Activated effector memory CD4-positive, alpha-beta T cell treated with Interleukin-2 at 50 U/mL for 16 hours (primary cell): ENCODE measurements around the gene PODXL.
"Not testable (repeated sequence)": the region's sequence is repeated elsewhere in the genome, so short reads cannot be mapped to it uniquely, and the experiment has no call there.

Source experiments
- DNase-seq: peaks from one replicate; pipeline ENCODE4 v3.0.0-alpha.2; 2020

The PODXL gene

GRCh38 chr7:131507592-131508331 lies 48.7 kb downstream of the PODXL start:
- peak; percentile 66 for DNase-seq

GRCh38 chr7:131506597-131506996 lies 49.8 kb downstream of the PODXL start:
- DNase-seq, result no peak

GRCh38 chr7:131505636-131506557 lies 50.5 kb downstream of the PODXL start:
- DNase-seq, result no peak

GRCh38 chr7:131505037-131505620 lies 51.3 kb downstream of the PODXL start:
- DNase-seq, result not testable (repeated sequence)

GRCh38 chr7:131504157-131504899 lies 52.1 kb downstream of the PODXL start:
- no peak for DNase-seq

DNA sequence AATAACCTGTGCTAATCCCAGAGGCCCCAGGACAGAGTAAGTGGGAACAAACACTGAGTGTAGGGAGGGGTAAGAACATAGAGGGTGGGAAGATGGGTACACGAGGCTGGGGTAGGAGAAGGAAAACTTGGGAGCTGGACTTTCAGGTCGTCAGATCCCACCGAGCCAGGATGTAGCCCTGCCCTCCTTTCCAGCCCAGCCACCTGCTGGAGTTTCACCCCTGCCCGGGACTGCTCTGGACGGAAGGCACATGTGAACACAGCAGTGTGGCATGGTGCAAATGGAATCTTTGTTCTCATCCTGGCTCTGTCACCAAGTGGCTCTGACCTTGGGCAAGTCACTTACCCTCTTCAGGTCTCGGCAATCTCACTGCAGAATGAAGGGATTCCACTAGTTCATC lies 52.8 kb downstream of the PODXL start:
- DNase-seq, result no peak

DNA sequence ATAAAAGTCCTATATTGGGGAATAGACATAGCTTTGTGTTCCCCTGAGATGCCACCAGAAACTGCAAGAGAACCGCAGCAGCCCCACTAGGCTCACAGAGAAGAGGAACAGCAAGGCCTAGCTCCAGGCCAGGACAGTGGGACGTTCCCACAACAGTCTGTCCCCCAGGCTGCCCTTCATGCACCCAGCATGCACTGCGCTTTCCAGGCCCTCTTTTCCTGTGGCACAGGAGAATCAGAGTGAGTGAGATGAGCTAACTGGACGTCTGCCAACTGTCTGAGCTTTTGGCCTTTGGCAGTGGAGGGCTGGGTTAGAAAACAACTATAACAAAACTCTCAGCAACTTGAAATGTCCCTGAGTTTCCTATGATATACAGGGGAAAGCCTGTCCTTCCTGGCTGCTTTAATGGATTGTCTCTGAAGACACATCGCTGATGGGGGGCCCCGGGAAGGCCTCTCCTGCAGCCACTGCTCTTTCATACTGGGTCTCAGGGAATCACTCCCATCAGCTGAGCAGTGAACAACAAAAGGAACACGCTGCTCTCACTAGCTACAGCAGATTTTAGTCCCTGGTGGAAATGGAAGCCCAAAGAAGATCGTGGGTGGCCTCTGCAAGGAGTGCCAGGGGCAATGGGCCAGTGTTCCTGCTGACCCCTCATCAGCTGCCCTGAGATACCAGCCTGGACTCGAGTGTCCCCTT lies 53.5 kb downstream of the PODXL start:
- DNase-seq, result no peak

DNA sequence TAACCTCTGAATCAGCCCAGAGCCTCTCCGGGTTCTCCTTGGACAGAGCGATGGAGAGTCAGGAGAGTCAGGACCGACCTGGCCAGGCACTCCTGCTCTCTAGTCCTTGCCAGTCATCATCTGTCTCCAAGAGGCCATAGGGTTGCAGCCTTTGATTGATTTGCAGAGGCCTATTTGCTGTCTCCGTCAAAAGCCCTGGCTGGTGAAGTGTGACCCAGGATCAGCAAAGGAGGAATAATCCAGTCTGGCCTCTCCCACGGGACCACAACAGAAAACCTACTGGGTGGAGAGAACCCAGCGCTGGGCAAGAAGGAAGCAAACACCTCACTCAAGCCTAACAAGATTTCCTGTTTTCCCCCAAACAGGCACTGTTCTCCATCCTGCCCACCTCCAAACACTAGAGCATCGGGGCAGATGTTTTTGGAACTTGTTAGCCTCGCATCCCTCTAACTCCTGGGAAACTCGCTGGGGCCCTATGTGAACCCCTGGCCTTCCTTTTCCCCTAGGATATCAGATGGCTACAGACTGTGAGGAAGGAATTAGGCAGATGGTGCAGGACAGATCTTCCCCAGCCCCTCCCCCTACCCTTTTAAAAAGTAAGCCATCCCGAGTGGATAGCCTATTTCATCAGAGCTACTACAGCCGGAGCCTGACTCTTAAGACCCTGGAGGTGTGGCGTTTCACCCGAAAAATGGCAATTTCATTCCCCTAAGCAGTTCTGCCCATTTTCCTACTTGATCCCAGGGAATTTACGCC lies 54.3 kb downstream of the PODXL start:
- DNase-seq, result no peak

- peak; percentile 13 for DNase-seq
These were observed 55.0 kb downstream of the PODXL start for GRCh38 chr7:131501422-131501821.

DNA sequence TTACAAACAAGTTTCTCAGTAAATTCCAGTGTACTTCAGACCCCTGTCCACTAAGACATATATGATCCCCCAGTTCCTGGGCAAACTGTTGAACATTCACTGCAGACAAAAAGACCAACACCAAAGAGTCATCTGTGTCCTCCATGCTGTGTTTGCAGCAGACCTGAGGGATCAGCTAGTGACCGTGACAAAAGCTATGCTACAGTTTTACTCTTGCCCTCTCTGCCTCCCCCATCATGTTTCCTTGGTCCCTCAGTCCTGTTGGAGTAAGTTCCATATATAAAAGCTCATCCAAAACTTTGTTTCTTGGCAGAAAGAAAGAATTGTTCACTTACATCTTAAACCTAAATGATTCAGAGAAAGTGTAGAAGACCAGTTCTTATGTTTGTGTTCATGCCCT lies 56.1 kb downstream of the PODXL start:
- DNase-seq, result no peak

DNA sequence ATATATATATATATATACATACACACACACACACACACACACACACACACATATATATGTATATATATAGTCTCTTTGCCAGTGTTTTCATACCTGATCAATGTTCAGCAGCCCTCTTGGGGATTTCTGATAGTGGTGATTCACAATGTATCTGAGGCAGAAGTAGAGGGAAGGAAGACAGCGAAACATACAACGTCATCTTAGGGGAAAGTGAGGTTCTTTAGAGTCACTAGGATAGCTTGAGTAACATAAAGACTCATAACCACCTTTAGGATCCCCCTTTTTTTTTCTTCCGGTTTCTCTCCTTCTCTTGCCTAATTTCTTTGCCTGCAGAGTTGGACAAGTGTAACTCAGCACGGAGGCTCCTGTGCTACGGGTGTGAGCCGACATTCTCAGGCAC lies 56.6 kb downstream of the PODXL start:
- DNase-seq, result no peak

GRCh38 chr7:131498237-131498885 lies 58.1 kb downstream of the PODXL start:
- DNase-seq, result no peak

GRCh38 chr7:131497454-131497853 lies 59.0 kb downstream of the PODXL start:
- DNase-seq, result no peak

- no peak for DNase-seq
These were observed 60.5 kb downstream of the PODXL start for GRCh38 chr7:131495669-131496498.

GRCh38 chr7:131494182-131494581 lies 62.2 kb downstream of the PODXL start:
- DNase-seq, result no peak

- DNase-seq, result no peak
These were observed 62.8 kb downstream of the PODXL start for GRCh38 chr7:131493581-131493980.

- DNase-seq, result no peak
These were observed 63.3 kb downstream of the PODXL start for GRCh38 chr7:131493081-131493480.

GRCh38 chr7:131489881-131490280 lies 66.5 kb downstream of the PODXL start:
- DNase-seq, result no peak

DNA sequence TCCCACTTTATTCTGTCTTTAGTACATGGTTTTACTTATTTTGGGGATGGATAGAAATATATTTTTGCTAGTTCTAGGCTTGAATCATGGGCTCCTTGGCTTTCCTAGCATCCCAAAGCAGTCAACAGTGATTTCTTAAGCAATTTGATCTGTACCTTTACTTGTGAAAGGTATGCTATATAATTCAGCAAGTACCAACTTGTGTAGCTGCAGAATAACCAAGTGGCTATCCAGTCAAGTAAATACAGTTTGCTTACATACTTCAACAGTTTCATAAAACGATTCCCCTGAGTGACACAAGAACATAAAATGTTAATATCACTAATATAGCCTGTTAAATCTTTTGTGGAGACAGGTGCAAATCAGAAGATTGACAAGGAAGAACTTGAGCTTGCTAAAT lies 67.2 kb downstream of the PODXL start:
- DNase-seq, result no peak

- DNase-seq, result no peak
These were observed 68.1 kb downstream of the PODXL start for GRCh38 chr7:131488361-131488760.
